Glomerular visceral epithelial cell (primary cell): Measurements from ENCODE around the gene LINGO4.

Source experiments
- DNase-seq: peaks from one replicate; pipeline ENCODE4 v3.0.0-alpha.2; 2016; ENCODE audit errors: extremely low spot score

LINGO4 gene

DNA sequence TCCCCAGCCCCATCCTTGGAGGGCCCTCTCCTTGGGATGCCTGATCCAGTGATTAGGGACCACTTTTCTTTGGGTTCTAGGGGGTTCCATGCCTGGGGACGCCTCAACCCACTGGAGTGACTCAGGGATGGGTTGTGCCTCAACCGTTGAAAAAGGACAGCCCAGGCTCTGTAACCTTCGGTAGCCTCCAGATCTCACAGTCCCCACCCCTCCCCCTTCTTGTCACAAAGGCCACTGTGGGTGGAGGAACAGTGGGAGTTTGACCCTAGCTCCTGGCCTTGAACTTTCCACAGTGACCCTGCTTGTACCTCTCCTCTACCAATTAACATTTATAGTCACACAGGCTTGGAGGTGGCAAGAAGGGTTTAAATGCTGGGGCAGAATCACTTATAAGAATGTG lies 29.0 kb upstream of the LINGO4 start:
- no peak for DNase-seq

DNA sequence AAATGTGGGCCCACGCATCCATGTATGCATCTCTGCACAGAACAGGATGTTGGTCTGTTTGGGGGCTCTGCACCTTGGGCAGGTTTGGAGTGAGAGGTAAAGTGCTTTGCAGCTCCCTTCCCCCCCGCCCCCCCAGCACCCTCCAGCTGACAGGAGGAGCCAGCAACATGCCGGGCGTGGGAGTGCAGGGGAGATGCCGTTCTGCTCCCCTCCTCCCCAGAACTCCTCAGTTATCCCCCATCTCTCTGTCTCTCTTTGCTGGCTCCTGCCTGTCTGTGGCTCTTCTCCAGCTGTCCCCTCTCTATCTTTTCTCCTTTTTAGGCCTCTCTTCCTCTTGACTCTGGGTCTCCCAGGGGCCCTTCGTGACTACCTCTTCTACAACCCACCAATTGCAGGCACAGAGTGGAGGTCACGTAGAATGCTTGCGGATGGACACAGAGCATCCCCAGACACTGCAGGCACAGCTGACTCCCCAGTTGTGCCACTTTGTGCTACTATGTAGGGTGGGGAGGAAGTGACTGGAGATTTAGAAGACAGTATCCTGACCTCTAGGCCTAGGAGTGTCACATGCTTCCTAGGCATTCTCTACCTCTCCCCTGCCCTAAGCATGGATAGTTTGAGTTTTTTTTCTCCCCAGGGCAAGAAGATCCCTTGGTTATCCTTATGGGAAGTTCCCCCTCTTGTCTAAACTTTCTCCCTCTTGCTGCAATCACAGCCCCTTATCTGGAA lies 28.1 kb upstream of the LINGO4 start:
- DNase-seq = no peak

DNA sequence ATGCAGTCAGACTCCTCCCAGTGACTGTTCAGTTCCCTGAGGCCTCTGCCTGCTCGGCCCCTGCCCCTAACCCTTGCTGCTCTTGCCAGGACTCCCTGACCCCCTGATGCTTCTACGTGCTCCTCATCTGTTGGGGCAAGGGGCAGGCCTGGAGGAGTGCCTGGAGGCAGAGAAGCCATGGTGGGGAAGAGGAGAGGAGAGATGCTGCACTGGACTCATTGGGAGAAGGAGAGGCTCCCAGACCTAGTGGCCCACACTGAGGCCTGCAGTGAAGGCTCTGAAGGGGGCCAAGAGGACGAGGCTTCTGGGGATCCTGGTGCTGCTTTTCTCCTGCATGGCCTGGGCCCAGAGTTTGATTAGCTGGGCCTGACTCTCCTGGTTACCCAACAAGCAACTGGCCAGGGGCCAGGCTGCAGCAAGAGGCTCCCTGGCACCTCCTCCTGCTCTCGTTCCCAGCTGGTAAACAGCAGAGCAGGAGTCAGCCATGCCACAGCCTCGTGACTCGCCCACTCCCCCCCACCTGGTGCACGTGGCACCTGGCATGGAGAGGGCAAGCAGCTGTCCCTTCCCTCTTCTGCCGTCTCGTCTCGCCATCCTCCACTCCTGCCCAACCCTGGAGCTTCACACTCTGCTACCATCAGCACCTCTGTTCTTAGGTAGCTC lies 27.2 kb upstream of the LINGO4 start:
- peak; percentile 62 for DNase-seq

DNA sequence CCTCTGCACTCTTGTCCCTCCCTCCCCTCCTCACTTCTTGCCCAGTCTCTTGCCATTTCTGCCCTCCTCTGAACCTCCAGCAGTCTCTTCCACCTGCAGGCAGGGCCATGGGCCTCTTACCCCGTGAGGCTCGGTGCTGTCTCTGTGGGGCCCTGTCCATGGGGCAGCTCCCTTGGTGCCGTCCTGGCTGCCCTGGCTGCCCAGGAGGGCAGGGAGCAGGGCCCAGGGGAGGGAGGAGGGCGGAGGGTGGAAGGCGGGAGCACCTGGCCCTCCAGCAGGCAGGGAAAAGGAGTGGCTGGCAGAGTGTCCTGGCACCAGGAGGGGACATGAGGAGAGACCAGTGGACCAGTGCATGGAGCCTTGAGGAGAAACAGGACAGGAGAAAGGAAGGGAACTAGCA lies 26.4 kb upstream of the LINGO4 start, which contains the start of gene RORC:
Gene RORC, minus strand, starts transcription at position 198 of the 400 bp plus-strand sequence. Its CDS starts 38 bp downstream, at position 160.
- DNase-seq = no peak

DNA sequence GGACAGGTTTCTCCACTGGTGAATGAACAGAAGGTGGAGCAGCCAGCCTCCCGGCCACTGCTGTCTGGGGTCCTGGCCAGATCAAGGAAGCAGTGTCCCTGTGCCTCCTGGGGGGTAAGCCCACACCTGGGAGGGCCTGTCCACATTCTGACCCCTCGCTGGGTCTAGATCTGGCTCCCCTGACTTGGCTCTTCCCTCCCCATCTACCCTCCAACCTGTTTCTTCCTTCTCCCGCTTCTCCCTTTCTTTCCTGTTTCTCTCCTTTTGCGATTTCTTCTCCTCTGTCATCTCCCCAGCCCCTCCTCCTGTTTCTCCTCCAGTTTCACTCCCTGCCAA lies 26.0 kb upstream of the LINGO4 start:
- no peak for DNase-seq

DNA sequence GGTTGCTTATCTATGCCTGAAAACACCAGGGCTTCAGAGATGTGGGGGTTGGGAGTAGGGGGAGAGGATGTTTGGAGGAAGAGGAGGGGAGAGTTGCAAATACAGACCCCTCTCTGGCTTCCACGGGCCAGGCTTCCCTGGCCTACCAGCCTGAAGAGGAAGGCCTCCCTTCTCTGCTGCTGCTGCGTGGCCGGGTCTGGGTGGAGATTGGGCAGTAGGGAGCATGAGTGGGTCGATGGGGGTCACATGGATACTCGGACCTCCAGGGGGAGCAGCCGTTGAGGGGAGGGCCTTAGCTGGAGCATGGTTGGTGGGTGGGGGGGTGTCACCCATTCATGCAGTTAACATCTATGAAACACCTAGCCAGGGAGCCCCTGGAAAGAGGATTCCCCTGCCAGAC lies 24.8 kb upstream of the LINGO4 start:
- DNase-seq = no peak

DNA sequence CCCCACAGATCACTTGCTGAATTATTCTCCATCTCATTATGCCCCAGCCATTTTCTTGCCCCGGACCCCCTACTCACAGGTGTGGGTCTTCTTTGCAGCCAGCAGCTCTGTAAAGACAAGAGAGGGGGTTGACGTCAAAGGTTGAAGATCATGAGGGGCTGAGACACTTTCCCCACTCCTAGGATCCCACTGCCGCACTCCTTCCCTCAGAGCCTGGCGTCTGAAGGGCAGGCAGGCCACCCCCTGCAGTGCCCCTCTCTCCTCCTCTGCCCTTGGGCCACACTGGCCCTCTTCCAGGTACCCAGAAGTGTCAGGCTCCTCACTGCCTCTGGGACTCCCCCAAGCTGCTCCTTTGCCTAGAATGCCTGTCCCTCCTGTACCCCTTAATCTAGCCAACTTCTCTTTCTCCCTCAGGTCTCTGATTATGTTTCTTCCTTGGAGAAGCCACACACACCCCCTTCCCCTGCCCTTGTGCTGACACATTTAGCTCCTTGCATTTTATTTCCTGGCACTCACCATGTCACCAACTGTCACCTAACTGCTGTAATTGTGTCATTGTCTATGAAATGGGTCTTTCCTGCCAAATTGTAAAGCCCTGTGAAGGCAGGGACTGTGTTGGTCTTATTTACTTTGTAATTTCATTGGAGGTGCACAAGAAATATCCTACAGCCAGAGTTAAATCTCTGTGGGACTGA lies 24.3 kb upstream of the LINGO4 start:
- no peak for DNase-seq

DNA sequence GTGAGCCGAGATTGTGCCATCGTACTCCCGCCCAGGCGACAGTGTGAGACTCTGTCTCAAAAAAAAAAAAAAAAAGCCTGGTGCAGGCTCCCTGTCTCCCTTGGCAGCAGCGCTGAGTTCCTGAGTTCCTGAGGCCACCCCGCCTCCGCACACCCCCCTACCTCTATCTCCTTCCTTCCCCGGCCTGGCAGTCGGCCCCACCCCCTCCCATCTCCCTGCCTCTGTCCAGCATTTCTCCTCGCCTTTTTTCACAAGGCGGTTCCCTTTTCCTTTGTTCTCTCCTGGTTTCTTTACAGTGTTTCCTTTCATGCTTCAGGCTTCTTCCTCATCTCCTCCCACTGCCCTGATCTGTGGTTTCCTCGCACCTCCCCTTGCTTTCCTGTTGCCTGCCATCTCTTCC lies 23.7 kb upstream of the LINGO4 start:
- DNase-seq = peak; percentile 10

DNA sequence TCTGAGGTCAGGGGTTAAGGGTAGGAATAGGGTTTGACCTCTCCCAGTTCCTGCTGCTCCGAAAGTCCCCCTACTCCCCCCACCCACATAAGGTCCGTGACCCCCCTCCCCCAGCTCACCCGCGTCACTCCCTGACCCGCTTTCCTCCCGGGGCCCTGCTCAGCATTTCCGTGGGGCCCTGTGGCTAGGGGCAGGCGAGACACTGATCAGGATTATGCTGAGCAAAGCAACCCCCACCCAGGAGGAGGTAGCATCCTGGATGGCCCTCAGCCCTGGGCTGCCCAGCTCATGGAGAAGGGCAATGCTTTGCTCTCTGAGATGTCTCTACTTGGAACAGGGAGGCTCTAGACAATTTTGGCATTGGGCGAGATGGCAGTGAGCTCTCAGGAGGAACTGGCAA lies 22.6 kb upstream of the LINGO4 start:
- no peak for DNase-seq

DNA sequence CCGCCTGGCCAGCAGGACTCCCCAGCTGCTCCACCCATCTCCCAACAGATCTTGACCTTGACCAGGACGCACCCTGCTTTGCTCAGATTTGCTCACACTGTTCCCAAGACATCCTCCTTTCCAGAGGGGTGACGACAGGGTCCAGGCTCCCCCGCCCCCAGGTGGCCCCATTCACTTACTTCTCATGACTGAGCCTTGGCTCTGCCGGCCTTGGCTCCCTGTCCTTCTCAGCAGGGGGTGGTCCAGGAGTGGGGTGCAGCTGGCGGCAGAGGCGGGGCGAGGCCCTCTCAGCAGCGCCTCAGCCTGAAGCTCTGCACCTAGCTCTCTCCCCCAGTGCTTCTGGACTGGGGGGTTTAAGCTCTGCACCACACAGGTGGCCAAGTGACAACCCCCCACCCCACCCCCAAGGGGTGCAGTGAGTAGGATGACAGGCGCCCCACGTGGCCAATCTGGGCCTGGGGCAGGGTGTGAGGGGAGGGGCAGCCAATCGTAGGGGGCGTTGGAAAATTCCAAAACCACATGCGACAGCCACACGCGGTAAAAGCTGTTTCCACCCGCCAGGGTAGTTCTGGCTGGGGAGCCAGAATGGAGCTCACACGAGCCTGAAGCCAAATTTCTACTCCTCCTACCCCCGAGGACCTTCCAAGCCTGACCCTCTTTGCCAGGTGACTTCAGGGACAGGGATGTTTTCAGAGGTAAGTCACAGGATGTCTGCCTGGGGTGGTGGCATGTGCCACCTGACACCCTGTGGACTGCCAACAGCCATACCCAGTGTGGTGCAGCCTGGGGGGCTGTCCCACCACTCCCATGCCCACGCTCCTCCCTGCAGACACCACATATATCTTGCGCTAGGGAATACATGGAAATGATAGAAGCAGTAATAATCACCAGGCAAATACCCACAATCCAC lies 20.8 kb upstream of the LINGO4 start:
- DNase-seq = no peak

DNA sequence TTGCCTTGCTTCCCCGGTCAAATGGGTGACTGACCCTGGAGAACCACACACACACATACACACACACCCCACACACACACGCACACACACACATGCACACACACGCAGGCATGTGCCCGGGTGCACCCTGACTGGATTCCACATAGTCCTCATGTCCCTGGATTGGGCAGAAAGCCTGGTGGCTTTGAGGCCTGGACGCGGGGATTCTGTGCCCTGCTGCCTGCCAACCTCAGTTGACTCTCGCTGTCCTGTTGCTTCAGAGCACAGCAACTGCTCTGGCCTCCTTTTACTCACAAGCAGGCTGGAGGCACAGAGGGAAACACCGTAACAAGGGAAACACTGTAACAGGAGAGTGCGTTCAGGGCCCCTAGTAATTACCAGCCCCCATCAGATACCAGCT lies 20.0 kb upstream of the LINGO4 start:
- no peak for DNase-seq

DNA sequence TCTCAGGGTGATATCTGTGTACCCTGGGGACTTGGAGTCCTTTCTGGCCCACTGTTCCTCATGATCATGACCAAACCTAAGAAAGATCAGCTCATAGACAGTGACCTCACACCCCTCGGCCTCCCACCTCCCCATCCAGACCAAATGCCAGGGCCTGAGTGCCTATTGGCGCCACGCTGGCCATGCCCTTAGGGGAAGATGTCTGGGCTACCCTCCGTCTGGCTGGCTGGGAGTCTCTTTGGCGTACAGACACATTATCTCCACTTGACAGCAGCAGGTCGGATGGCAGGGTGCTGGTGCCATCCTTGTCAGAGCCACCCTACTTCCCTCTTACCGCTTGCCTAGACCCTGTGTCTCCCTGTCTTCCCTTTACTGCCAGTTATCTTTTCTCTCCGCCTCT lies 18.0 kb upstream of the LINGO4 start:
- no peak for DNase-seq

DNA sequence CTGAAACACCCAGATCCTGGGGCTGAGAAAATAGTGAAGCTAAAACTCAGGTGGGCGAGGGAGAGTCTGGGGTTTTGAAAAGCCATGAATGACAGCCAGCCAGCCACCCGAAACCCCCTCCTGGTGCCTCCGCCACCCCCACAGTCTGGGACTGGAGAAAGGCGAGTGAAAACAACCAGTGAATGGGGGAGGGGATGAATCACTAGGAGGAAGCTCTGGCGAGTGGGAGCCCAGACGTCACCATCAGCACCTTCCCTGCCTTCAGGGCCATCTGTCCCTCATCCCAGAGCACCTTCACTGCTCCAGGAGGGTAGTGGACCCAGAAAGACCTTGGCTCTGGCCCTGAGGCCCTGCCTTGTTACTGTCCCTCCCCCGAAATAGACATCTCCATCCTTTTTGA lies 17.2 kb upstream of the LINGO4 start:
- DNase-seq = no peak

DNA sequence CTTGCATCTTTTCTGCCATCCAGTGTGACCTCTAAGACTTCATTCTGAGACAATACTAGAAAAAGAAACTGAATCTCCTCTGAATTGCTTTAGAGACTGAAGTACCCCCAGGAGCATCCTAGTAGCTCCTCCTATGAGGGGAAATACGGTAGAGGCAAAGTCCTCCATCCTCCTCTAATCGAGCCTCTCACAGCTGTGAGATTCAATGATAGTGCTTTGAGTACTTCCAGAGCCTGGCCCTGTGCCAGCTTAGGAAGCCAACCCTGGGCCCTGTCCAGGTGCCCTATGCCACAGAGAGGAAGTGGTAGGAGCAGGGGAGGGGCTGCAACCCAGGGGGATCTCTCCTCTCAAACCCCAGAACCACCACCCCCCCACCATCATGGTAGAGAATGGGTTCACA lies 15.7 kb upstream of the LINGO4 start:
- DNase-seq = no peak

DNA sequence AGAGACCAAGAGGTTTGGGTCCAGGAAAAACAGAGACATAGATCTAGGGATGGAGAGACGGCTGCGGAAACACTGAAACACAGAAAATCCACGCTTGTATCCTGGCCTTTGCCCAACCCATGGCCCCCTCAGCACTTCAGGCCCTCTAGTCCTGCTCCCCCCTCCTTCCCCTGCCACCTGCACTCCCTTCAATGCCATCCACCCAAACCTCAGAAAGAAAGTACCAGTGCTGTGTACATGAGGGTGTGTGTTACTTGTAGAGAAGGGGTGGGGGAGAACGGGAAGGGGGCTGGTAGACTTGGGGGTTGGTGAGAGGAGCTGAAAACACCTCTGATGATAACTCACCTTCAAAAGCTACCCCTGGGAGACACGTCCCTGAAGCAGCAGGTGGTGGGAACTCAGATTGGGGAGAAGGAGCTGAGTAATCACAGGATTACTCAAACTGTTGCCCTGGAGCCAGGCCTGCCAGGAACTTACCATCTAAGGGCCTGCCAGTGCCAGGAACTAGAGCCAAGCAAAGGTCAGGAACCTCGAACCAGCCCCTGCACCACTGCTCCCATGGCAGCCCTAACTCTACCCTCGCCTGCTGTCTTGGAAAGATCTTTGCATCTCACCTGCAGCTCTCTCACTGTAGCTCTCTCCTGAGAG lies 14.9 kb upstream of the LINGO4 start:
- DNase-seq = no peak

DNA sequence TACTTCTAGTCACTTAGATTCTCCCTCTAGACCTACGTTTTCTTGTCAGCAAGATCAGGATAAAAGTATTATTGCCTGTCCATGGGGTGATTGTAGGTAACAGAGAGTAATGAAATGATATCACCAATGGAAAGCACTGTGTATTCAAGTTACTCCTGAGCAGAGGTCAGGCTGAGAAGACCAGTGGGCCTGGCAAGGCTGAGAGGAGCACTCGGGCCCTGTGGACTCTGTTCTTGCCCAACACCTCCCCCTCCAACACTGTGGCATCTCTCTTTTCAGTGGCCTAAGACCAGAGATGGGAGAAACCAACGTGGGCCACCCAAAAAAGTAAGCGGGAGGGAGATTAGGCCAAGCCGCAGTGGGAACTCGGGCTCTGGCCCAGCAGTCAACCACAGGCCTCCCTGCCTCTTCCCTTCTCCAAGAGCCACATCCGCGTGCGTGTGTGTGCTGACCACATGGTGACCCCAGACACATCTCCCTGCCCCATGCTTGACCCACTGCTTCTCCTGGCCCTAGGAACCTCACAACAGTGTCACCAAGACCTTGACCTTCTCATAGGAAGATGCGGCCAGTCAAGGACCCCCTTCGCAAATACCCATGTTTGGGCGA lies 14.1 kb upstream of the LINGO4 start:
- DNase-seq = no peak

DNA sequence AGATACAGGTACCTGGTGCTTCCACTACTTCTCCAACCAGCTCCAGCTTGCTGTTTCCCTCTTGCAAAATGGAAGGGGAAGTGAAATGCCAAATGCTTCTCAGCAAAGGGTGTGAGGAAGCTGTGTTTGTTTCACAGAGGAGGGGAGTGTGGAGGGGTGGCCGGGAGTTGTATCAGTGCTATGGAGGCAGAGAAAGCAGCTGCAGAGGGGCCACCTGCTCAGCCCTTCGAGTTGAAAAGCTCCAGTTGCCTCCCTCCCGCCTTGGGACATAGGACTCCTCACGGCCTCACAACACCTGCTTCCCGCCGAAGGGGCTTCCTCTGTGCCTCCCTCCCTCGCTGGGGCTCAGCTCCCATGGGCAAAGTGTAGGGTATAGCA lies 12.1 kb upstream of the LINGO4 start:
- DNase-seq = no peak

DNA sequence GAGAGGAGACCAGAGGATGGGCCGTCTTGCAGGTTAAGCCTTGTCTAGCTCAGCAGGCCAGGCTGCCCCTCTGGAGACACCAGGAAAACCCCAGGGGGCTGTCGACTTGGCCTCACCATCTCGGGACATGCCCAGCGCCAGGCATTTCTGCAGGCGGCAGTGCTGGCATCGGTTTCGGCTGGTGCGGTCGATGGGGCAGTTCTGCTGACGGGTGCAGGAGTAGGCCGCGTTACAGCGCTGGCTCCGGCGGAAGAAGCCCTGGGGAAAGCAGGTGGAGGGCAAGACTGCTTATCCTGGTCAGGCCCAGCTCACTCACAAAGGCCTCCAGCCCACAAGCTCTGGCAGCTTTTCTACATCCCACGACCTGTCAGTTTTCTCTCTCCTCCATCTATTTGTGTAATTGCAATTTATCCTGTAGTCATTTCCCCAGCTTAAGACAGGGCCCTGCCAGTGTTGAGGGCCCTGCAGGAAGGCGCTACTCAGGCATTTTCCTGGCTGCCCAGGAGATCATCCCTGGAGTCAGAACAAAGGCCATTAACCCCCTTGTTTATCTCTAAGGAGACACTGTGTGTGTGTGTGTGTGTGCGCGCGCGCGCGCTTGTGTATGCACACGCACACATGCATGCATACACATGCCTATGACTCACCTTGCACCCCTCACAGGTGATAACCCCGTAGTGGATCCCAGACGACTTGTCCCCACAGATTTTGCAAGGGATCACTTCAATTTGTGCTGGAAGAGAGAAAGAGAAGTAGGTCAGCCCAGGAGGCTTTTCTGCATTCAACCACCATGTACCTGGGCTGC lies 11.5 kb upstream of the LINGO4 start:
- DNase-seq = no peak

DNA sequence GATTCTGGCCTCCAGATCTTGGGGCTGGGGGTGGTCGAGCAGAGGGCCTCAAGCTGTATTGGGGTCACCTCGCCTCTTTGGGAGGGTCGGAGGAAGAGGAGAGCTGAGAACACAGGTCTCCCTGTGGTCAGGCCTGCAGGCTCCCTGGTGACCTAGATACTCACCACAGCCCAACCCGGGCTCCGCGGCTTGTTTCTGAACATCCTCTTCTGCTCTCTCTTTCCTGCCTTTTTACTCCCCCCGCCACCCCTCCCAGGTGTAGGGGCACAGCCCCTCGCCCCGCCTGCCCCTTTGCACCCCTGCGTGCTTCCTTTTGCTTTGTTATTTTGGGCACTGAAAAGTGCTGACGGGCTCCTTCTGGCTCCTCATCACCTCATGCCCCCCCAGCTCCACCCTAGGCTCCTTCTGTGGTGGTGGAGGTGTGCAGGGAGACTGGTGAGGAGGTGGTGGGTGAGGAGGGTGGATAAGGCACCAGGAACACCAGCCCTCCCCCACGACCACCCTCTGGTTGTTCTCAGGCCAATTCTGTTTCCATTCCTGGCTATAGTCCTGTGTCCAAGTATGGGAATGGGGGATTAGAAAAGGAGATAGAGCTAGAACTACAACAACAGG lies 10.6 kb upstream of the LINGO4 start:
- no peak for DNase-seq

DNA sequence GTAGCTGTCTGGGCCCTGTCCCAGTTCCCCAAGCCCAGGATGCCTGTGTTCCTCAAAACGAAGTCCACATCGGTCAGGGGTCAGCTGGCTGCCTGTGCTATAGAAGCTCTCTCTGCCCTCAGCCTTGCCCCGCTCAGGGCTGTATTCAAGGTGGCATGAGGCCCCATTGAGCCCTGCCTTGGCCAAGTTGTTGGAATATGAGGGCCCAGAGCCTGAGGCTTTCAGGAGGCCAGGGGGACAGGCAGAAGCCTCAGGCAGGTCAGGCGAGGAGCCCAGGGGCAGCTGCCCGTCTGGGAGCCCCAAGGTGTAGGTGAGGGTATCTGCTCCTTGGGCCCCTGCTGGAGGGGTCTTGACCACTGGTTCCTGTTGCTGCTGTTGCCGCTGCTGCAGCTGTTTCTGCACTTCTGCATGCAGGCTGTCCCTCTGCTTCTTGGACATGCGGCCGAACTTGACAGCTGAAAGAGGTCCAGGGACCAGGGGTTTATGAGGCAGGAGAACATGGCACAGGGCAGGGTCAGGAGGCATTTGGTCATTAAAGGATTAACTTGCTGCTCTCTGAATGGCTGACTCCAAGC lies 9.8 kb upstream of the LINGO4 start:
- DNase-seq = no peak
